GM19099 (cell line): ENCODE data around the gene SMARCA2.

ENCODE experiments used
- POLR2A ChIP-seq: IDR thresholded peaks from 3 replicates; pipeline ENCODE4 v1.6.1; 2011; ENCODE audit warnings: low read depth; ENCODE audit not compliant: insufficient read length; ENCODE audit errors: extremely low read depth

Gene SMARCA2

DNA sequence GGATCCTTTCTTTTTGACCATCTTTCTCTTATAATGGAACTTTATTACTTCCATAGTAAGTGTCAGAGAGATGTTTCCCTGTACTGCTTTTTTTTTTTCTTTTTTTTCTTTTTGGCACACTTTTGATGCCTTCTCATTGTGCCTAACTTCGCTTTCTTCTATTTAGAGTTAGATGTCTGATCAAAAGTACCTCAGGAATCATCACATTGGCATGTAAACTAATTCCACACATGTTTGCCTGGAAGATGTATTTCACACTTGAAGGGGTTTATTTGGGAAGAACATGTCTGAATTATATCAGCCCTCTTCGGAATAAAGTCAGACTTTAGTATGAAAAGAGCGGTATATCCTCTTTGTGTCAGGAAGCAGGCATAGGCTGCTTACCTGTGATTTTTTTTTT, 35.1 kb downstream of the SMARCA2 start:
- TF ChIP-seq POLR2A = no peak

DNA sequence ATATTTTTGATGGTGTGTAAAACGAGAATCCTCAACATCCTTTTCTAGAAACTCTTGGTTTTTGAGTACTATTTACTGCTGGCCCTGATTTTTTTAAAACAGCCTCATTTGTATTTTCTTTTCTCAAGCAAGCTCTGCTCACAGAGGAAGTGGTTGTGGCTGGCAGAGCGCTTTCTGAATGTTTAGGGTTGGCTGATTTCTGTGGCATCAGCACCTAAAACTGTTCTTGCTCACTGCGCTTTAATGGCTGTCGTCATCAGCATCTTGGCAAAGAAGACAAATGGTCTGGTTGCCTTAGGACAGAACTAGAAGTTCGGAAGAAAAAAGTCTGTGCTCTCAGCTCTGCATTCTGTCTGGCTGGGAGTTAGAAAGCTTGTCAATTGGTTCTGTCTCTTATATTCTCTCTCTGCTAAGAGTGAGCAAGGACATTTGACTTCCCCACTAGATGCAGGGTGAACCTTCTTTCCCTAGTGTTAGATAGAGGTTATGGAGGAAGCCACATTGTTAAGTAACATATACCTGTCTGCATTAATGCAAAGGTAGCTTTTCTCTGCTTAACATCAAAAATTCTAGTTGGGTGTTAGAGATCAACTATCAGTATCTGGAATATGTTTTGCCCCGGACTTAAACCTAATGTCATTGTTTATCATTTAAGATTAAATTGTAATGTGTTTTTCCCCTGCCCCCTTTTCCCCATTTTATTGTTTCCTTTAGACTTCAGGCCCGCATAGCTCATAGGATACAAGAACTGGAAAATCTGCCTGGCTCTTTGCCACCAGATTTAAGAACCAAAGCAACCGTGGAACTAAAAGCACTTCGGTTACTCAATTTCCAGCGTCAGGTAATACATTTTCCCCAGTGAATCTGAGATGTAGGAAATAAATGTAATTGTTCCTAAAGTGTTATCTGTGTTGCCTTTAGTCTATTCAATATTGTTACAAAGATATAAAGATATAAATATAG, 39.0 kb downstream of the SMARCA2 start:
- no peak for TF ChIP-seq POLR2A

DNA sequence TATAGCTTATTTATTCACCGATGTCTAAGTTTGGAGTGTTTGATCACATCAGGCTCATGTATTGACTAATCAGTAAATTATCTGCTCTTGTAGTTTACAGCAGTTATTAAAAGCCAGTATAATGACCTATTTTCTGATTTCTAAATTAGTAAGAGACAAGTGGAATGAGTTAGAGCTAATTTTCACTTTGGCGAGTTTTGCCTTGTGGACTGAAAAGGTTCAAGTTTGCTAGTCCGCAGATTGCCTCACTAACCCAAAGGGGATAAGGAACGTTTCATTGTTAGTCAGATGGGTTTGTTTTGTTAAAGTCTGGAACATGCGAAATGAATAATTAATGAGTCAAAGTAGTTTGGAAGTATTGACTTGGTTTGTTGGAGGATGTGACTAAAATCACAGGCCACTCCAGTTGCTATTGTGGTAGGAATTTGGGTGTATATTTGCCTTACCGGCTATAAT, 40.1 kb downstream of the SMARCA2 start:
- no peak for TF ChIP-seq POLR2A

DNA sequence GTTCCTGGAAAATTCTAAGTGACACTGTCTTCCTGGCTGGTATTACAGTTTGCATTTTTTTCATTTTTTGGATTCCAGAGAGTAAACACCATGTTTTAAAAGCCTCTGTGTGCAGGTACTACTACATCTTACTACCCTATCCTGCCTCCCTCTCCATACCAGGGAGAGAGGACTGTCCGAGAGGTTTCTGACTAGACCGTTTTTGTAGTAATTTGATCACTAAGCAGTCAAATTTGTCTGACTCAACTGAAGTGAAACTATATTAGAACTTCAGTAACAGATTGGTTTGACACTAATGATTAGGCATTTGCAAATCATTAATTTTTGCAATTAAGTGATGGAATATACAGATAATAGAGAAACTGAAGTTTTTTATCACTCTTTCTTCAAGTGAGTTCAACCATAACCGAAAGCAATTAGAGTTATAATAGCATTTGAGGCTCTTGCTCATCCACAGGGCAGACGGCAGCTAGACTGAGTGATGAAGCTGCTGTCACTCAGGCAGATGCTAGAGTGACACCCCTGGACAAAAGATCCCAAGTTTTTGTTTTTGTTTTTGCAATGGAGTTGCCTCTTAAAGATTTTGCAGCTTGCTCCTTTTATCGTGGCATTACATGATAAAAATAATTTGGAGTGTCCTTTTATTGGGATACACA, 44.3 kb downstream of the SMARCA2 start:
- no peak for TF ChIP-seq POLR2A

DNA sequence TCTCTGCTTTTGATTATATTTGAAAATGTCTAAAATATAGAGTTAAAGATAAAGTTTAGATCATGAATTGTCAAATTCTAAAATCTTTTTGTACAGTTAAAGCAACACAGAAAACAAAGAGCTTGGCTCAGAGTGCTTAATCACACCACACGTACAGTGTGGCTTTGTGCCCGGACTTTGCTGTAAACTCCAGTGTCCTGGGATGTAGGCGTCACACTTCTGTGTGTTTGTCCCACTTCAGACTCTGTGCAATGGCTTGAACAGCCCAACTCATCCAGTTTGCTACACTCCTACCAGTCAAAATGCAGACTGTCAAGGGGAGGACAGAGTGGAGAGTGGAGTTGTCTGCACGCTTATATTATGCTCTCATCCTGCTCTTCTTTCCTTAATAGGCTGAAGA, 45.3 kb downstream of the SMARCA2 start:
- TF ChIP-seq POLR2A = no peak

DNA sequence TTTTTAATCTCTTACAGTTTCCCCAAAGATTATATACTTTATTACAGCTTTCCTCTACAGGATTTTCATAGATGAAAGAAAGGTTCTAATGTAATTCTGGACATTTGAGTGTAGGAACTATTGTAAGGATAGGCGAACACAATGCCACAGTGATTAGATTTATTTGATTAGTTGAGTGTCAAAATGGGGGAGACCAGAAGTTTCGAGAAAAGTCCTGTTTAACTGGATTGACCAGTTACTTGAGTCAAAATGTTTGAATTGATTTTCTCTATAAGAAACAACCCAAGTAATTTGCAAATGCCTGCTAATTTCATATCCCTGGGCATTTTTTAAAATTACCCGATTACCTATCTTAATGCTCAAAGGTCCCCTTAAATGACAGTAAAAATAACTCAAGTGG, 50.6 kb downstream of the SMARCA2 start:
- TF ChIP-seq POLR2A = no peak

DNA sequence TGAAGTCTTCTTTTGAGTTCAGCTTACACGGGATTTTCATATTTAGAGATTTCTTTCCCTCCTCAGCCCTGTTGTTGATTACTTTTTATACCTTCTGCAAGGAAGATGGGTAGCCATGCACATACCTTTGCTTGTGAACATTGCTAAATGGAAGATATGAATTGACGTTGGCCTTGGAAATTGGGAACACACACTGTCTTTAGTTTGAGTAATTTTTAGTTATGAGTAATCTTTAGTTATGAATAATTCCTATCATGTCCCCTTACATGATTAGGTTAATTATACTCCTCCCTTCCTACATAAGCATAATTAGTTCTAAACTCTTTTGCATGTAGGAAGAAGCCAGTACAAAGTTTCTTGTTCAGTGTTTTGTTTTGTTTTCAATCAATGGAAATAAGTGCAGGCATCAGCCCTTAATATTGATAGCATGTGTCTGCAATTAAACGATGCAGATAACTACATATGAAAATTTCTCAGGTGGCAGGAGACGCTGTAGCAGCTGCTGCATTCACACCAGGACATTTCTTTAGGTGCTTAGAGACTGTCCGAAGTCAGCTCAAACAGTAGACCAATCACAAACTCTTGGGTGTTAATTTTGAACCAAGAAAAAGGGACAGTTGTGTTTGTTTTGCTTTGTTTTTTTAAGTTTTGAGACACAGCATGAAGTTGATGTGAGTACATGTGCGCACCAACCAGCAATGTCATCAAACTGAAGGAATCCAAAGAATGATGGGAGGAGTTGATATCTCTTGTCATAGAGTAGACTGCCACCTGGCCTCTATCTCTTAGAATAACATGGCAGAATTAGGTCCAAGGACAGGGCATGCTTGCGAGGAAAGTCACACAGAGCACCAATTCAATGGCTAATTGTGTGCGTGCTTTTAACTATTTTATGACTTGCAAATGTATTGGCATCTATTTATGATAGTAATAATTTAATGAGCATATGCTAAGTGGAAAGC, 51.4 kb downstream of the SMARCA2 start:
- TF ChIP-seq POLR2A = no peak

DNA sequence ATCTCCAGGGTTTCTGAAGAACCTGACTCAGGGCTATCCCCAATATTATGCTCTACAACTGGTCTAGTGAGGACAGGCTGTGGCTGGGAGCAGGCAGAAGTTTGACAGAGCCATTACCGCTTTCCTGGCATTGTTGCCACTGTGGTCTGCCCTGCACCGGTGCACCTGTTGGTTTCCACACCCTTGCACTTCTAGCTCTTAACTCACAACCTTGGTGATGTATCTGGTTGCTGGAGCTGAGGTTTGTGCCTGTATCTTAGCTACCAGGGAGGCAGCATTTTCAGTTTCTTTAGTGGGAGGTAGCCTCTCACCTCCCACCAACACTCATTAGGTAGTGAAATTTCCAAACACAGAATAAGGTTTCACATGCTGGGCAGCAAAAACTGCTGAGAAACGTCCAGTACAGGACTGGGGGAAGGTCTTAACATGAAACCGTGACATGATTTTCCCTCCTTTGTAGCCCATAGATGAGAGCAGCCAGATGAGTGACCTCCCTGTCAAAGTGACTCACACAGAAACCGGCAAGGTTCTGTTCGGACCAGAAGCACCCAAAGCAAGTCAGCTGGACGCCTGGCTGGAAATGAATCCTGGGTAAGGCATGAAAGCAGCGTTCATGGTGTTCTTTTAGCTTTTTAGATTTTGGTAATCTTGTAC, 57.7 kb downstream of the SMARCA2 start:
- TF ChIP-seq POLR2A = no peak

DNA sequence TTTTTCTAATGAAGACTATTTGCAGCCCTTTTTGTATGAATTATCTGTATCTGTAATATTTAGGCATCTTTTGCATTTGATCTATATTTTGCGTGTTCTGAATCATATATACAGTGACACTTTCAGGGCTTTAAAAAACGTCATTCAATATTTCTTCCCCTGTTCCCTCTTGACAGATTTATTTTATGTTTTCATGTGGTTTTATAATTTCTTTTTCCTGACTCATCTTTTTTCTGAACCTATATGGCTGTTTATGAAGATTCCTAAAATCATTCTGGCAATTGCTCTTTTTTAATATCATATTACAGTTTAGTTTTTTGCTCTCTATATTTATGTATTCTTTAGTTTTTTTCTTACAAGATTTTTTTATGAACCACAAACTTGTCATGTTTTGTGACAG, 67.6 kb downstream of the SMARCA2 start:
- no peak for TF ChIP-seq POLR2A

DNA sequence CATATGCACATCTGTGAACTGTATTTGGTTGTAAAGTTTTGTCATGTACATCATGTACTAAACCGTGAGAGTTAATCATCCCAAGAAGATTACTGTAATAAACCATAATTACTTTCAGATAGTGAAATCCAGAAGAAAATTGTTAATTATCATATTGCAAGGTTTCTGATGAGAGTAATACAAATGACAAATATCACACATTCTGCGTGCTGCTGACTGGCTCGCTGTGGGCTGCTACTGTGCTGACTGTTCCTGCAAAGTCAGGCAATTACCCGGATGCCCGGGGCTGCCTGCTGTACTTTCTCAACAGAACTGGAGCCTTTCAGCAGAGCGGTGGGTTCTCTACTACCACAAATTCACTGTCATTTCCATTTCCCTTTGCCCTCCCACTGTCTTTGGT, 68.3 kb downstream of the SMARCA2 start:
- no peak for TF ChIP-seq POLR2A

DNA sequence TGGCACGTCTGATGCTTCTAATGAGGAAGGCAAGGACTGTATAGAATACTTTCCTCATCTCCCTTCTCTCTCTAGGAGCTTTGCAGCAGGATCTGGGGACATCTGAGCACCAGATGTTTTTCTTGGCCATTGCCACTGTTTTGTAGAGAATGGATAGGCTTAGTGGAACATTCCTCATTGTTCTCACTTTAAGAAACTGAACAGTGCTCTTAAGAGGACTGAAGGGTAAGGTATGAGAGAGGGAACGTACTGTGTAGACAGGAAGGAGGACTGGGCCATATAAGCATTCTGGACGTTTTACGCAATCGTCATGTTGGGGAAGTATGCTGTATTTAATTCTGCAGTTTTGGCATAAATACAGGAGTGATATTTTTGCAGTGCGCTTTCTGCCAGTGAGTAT, 70.6 kb downstream of the SMARCA2 start:
- TF ChIP-seq POLR2A = no peak

DNA sequence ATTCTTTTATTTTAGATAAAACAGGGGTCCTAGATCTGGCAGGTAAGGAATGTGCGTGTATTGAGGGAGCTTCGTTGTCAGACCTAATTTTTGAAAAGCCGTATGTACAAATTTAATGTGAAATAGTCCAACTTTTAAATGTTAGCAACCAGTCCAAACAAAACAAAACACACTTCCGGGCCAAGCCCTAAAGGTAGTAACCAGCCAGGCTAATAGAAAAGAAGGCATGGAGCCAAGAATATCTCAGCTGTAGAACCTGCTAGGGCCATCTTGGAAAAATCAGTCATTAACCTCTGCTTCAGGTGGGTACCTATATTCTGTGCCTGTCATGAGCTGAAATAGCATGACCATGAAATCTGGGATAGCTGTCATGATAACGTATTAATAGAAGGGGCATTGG, 71.0 kb downstream of the SMARCA2 start:
- TF ChIP-seq POLR2A = no peak

DNA sequence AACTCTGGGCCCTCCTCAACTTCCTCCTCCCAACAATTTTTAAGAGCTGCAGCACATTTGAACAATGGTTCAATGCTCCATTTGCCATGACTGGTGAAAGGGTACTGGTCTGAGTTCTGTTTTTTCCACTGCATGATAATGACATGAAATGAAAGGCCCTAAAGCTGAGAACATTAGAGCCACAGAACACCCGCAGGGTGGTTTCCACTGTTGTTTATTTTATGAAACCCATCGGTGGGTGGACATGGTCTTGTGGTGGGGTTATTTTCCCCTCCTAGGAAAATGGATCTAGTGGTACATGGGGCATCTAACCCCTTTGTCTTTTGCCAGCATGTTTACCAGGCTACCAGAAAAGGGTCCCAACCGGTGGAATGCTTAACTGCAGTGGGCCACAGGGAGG, 71.8 kb downstream of the SMARCA2 start:
- TF ChIP-seq POLR2A = no peak

DNA sequence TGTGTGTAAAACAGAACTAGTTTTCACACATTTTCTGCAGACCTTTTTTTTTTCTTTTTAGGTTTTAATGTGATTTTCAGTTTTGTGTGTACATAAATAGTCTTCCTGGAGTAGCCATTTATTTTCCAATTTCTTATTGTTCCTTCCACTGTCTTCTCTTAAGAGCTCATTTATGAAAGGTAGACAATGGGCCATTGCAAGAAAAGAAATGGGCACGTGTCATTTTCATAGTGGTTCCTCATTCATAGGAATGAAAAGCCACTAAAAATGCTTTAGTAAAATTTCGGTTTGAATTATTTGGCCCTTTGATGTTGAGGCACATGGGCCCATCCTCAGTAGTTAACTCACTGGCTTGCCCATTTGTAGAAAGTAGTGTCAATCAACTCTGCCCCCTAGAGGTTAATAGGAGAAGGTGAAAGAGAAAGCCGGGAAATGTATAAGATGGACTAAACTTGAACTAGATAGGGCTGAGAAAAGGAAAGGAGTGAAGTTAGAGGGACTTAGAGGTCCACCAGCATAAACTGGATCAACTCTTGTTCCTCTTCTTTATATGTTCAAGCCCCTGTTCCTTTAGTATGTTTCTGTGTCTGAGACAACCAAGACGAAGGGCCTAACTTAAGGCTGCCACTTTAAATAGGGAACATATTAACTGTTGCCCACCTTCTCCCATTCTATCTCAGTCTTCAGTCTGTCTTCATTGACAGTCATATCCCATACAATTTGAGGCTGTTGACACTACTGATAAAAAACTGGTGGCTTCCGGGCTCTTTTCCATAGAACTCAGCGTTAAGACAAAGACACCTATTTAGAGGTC, 72.6 kb downstream of the SMARCA2 start:
- no peak for TF ChIP-seq POLR2A
